Spleen (tissue), 11 donors: Measurements from ENCODE around the gene RAD23B. TPM values are rescaled to one million over a fixed set of nuclear protein-coding genes. Genes with fewer than 3 reads are reported as not detected.

Source experiments
- DNase-seq: peaks from one replicate; pipeline ENCODE4 v3.0.0-alpha.2; 2020
- H3K27ac ChIP-seq, 8 donors: fragments of 200-600 bp; sonication (generic) in 7 of 8; 1 replicate in 4 of 8; 2 replicates in 4 of 8; pipeline versions ENCODE4 v1.5.0 to v1.8.0; 2016 to 2021; ENCODE audit warnings: inconsistent platforms in 4 of 8, mild to moderate bottlenecking in 4 of 8, moderate library complexity in 1 of 8
- H3K27me3 ChIP-seq, 7 donors: fragments of 200-600 bp; sonication (generic) in 6 of 7; replicated peaks in 1 of 7; 1 replicate in 4 of 7; 2 replicates in 3 of 7; pipeline versions ENCODE4 v1.5.0 to v1.8.0; 2016 to 2021; ENCODE audit warnings: inconsistent platforms in 3 of 7, mild to moderate bottlenecking in 1 of 7
- H3K36me3 ChIP-seq, 6 donors: fragments of 200-600 bp; sonication (generic) in 5 of 6; 1 replicate in 4 of 6; 2 replicates in 2 of 6; pipeline versions ENCODE4 v1.5.0 to v1.8.0; 2016 to 2021; ENCODE audit warnings: inconsistent platforms in 2 of 6
- H3K4me1 ChIP-seq, 6 donors: fragments of 200-600 bp; sonication (generic) in 5 of 6; 1 replicate in 3 of 6; 2 replicates in 3 of 6; pipeline versions ENCODE4 v1.5.0 to v1.8.0; 2016 to 2021; ENCODE audit warnings: inconsistent platforms in 3 of 6
- H3K4me3 ChIP-seq, 8 donors: fragments of 200-600 bp; sonication (generic) in 7 of 8; 1 replicate in 4 of 8; 2 replicates in 4 of 8; pipeline versions ENCODE4 v1.5.0 to v1.8.0; 2016 to 2021; ENCODE audit warnings: inconsistent platforms in 4 of 8, mild to moderate bottlenecking in 4 of 8, moderate library complexity in 2 of 8
- H3K9me3 ChIP-seq, 8 donors: fragments of 200-600 bp; sonication (generic) in 7 of 8; 1 replicate in 4 of 8; 2 replicates in 4 of 8; pipeline versions ENCODE4 v1.5.0 to v1.8.0; 2016 to 2021; ENCODE audit warnings: inconsistent platforms in 4 of 8
- CTCF ChIP-seq, 11 experiments: fragments of 200-600 bp in 7 of 11; fragments of 450-650 bp in 4 of 11; sonication (generic) in 4 of 11; IDR thresholded peaks in 8 of 11; conservative IDR thresholded peaks in 3 of 11; 1 replicate in 7 of 11; 2 replicates in 4 of 11; pipeline versions ENCODE4 v1.4.0 to v1.8.0; 2016 to 2021; ENCODE audit warnings: antibody characterized with exemption in 11 of 11, inconsistent platforms in 4 of 11, mild to moderate bottlenecking in 1 of 11
- POLR2A ChIP-seq, 3 donors: fragments of 450-650 bp; IDR thresholded peaks; one replicate each; pipeline ENCODE4 v1.5.1; 2017; ENCODE audit warnings: antibody characterized with exemption in 3 of 3, mild to moderate bottlenecking in 1 of 3
- POLR2AphosphoS5 ChIP-seq, 3 donors: sonication (generic); formaldehyde crosslinking; IDR thresholded peaks; one replicate each; pipeline ENCODE4 v1.5.1; 2017; ENCODE audit warnings: antibody characterized with exemption in 3 of 3
- WGBS, 5 donors: extraction: QIAGEN DNeasy Blood & Tissue Kit in 3 of 5; methylation state at CpG; one replicate each; pipeline versions ENCODE4 v1.1.5 to v1.1.7; 2013 to 2018; 5-methylcytosine and 5-hydroxymethylcytosine counted together
- intact Hi-C: fragments of 100-400 bp; cut with DNase I; formaldehyde crosslinking; loops from one replicate; pipeline ENCODE4 v1.15.0; 2023; ENCODE audit warnings: low total_unique reads
- polyA plus RNA-seq, 3 donors: library from polyadenylated mRNA; stranded (reverse); fragments of 200-250 nt; gene quantifications; one replicate each; pipeline ENCODE4 v1.2.1, GENCODE V29; 2013
- total RNA-seq, 7 donors: library from RNA; depleted of rRNA in 3 of 7; stranded (reverse); fragments of >200 nt in 3 of 7; fragmentation: NEBNext Ultra II Directional in 4 of 7; extraction: Animal tissue kit (Norgen Biotek cat#: 25700) in 4 of 7; gene quantifications; one replicate each; pipeline versions ENCODE4 v1.1.0 to v1.2.1, GENCODE V29; 2016 to 2021
- donor health status: healthy with polysubstance abuse.
- donor health status: DM: no; HTN: no; CAD: no; lungs with moderate emphysema.
- donor health status: DM: no; HTN: no; CAD: no.
- donor health status: Bipolar disorder and iron deficiency.
- donor health status: healthy.
- donor health status: DM: no; HTN: no; CAD: no.
- donor health status: DM: yes; HTN: yes; CAD: no.

The RAD23B gene
- total and polyA plus RNA-seq, 10 donors, result 21.3 to 91.9 (median 64.5) TPM

- H3K27me3 ChIP-seq, result no peaks in the 10 kb centered on the region
- TF ChIP-seq POLR2AphosphoS5 (IDR thresholded peaks at IDR 0.05) (peak in 2 of 3 donors; percentile 27 to 63), CTCF (IDR thresholded peaks at IDR 0.05 in 8 of 11, conservative IDR thresholded peaks at IDR 0.05 in 3 of 11) (no peak)
- no peaks in the 10 kb centered on the region for H3K9me3 ChIP-seq
- peaks cover 0 to 13% (median 10%) of the 10 kb centered on the region in 6 donors for H3K4me1 ChIP-seq
- DNase-seq, result no peak
- H3K4me3 ChIP-seq, result no peak overlapping the region
- H3K36me3 ChIP-seq, result peaks cover 0 to 51% (median 21%) of the 10 kb centered on the region in 6 donors
- 76 to 86% (median 85%) methylated on average over 16 of the region's 16 CpGs for WGBS, 5 donors
- intact Hi-C loops, result loop anchor here (10.0 kb wide), 1 partner anchor 53 kb away; the partner anchor contains the start of gene RAD23B
- H3K27ac ChIP-seq, result no peak overlapping the region
Observed at GRCh38 chr9:107337676-107338590, 54.9 kb downstream of the RAD23B start.

GRCh38 chr9:107338911-107339659 lies 56.0 kb downstream of the RAD23B start:
- no peak for DNase-seq
- H3K36me3 ChIP-seq, result peaks cover 0 to 40% (median 9%) of the 10 kb centered on the region in 6 donors
- no peak overlapping the region for H3K4me3 ChIP-seq
- no peaks in the 10 kb centered on the region for H3K9me3 ChIP-seq
- H3K27ac ChIP-seq, result no peak overlapping the region
- peaks cover 0 to 13% (median 10%) of the 10 kb centered on the region in 6 donors for H3K4me1 ChIP-seq
- H3K27me3 ChIP-seq, result no peaks in the 10 kb centered on the region
- intact Hi-C loops, result loop anchor here (10.0 kb wide), 1 partner anchor 54 kb away; the partner anchor contains the start of gene RAD23B
- no peak for TF ChIP-seq POLR2AphosphoS5 (IDR thresholded peaks at IDR 0.05)
- TF ChIP-seq CTCF (IDR thresholded peaks at IDR 0.05 in 8 of 11, conservative IDR thresholded peaks at IDR 0.05 in 3 of 11), result no peak
- TF ChIP-seq POLR2A (IDR thresholded peaks at IDR 0.05), result no peak
- 90 to 97% (median 96%) methylated on average over 7 of the region's 7 CpGs for WGBS, 5 donors

GRCh38 chr9:107340920-107341632 lies 58.0 kb downstream of the RAD23B start:
- TF ChIP-seq POLR2A (IDR thresholded peaks at IDR 0.05) (no peak), POLR2AphosphoS5 (IDR thresholded peaks at IDR 0.05) (peak; percentile 44 to 77 (median 68)), CTCF (IDR thresholded peaks at IDR 0.05 in 8 of 11, conservative IDR thresholded peaks at IDR 0.05 in 3 of 11) (peak; percentile 80 to 92 (median 88))
- 37 to 41% (median 38%) methylated on average over 18 of the region's 18 CpGs for WGBS, 5 donors
- H3K27me3 ChIP-seq, result no peaks in the 10 kb centered on the region
- H3K27ac ChIP-seq, result peak overlapping the region in 1 of 8 donors; percentile 23
- peak overlapping the region in 1 of 8 donors; percentile 40 for H3K4me3 ChIP-seq
- peaks cover 0 to 24% (median 4%) of the 10 kb centered on the region in 6 donors for H3K36me3 ChIP-seq
- H3K4me1 ChIP-seq, result peaks cover 0 to 13% (median 10%) of the 10 kb centered on the region in 6 donors
- intact Hi-C loops, result loop anchor here (5.0 kb wide), 1 partner anchor 104 kb away; no protein-coding TSS in a partner anchor
- peak; percentile 95 for DNase-seq
- H3K9me3 ChIP-seq, result no peaks in the 10 kb centered on the region
